Neural cell (in vitro differentiated cells): ENCODE measurements around the gene GALK2. TPM values are rescaled to one million over a fixed set of nuclear protein-coding genes. Genes with fewer than 3 reads are reported as not detected.

Source experiments
- H2AFZ ChIP-seq: fragments of 200-600, 300-800 bp; sonication (generic), shearing (Covaris generic); 2 replicates; pipeline ENCODE4 v1.6.0; 2014; ENCODE audit warnings: low read depth, mild to moderate bottlenecking, antibody characterized with exemption, low read length, moderate library complexity
- H3F3A ChIP-seq: fragments of 200-600 bp; shearing (Covaris generic); 2 replicates; pipeline ENCODE4 v1.6.1; 2016; ENCODE audit warnings: mild to moderate bottlenecking, moderate library complexity, mixed read lengths, antibody characterized with exemption, low read length; ENCODE audit not compliant: insufficient read depth, poor library complexity, severe bottlenecking
- H3K27ac ChIP-seq: fragments of 200-600, 300-800 bp; sonication (generic), shearing (Covaris generic); 2 replicates; pipeline ENCODE4 v1.5.1; 2014; ENCODE audit warnings: mild to moderate bottlenecking, low read length, moderate library complexity
- H3K27me3 ChIP-seq: fragments of 300-800, 200-600 bp; sonication (generic), shearing (Covaris generic); 2 replicates; pipeline ENCODE4 v1.6.0; 2014; ENCODE audit warnings: mild to moderate bottlenecking, low read depth, low read length, moderate library complexity; ENCODE audit not compliant: insufficient read depth
- H3K36me3 ChIP-seq: fragments of 300-800, 200-600 bp; sonication (generic), shearing (Covaris generic); 2 replicates; pipeline ENCODE4 v1.5.1; 2014; ENCODE audit warnings: mild to moderate bottlenecking, antibody characterized with exemption, low read length, moderate library complexity; ENCODE audit not compliant: insufficient read depth
- H3K4me2 ChIP-seq: fragments of 300-800, 200-600 bp; sonication (generic), shearing (Covaris generic); 2 replicates; pipeline ENCODE4 v1.6.0; 2014; ENCODE audit warnings: mild to moderate bottlenecking, low read length
- H3K4me3 ChIP-seq: fragments of 300-800, 200-600 bp; sonication (generic), shearing (Covaris generic); 2 replicates; pipeline ENCODE4 v1.5.1; 2014; ENCODE audit warnings: mild to moderate bottlenecking, low read length, moderate library complexity
- H3K79me2 ChIP-seq: fragments of 200-600 bp; shearing (Covaris generic); replicated peaks from 2 replicates; pipeline ENCODE4 v1.6.0; 2014; ENCODE audit warnings: mild to moderate bottlenecking, low read length, moderate library complexity; ENCODE audit not compliant: insufficient read depth
- H3K9ac ChIP-seq: fragments of 300-800, 200-600 bp; sonication (generic), shearing (Covaris generic); 2 replicates; pipeline ENCODE4 v1.6.1; 2016; ENCODE audit warnings: mild to moderate bottlenecking, low read length, mixed read lengths
- H3K9me2 ChIP-seq: fragments of 200-600 bp; shearing (Covaris generic); 2 replicates; pipeline ENCODE4 v1.6.1; 2016; ENCODE audit warnings: mild to moderate bottlenecking, low read length, mixed read lengths; ENCODE audit not compliant: insufficient read depth
- H3K9me3 ChIP-seq: fragments of 200-600, 300-800 bp; sonication (generic), shearing (Covaris generic); 2 replicates; pipeline ENCODE4 v1.6.1; 2016; ENCODE audit warnings: mild to moderate bottlenecking, mixed run types, low read length, moderate library complexity, mixed read lengths
- H4K20me1 ChIP-seq: fragments of 200-600 bp; shearing (Covaris generic); 2 replicates; pipeline ENCODE4 v1.6.1; 2016; ENCODE audit warnings: mild to moderate bottlenecking, mixed run types; ENCODE audit not compliant: insufficient read depth
- CTCF ChIP-seq: fragments of 450-650 bp; IDR thresholded peaks from 2 replicates; pipeline ENCODE4 v1.5.1; 2014; ENCODE audit warnings: antibody characterized with exemption, mild to moderate bottlenecking, moderate library complexity; ENCODE audit not compliant: poor library complexity, severe bottlenecking
- EP300 ChIP-seq: fragments of 450-650 bp; conservative IDR thresholded peaks from 2 replicates; pipeline ENCODE4 v1.6.1; 2014; ENCODE audit warnings: antibody characterized with exemption, mild to moderate bottlenecking, moderate library complexity; ENCODE audit not compliant: poor library complexity, severe bottlenecking
- EZH2 ChIP-seq: fragments of 200-600, 300-800 bp; shearing (Covaris generic), sonication (generic); IDR thresholded peaks from 2 replicates; pipeline ENCODE4 v1.6.1; 2014; ENCODE audit warnings: antibody characterized with exemption, low read length, borderline replicate concordance, mild to moderate bottlenecking; ENCODE audit not compliant: insufficient read depth, poor library complexity, severe bottlenecking
- MXI1 ChIP-seq: fragments of 450-650 bp; conservative IDR thresholded peaks from 2 replicates; pipeline ENCODE4 v1.6.1; 2014; ENCODE audit warnings: antibody characterized with exemption, mild to moderate bottlenecking; ENCODE audit not compliant: poor library complexity, severe bottlenecking
- POLR2AphosphoS5 ChIP-seq: IDR thresholded peaks from 2 replicates; pipeline ENCODE4 v1.6.1; 2012
- RAD21 ChIP-seq: fragments of 450-650 bp; conservative IDR thresholded peaks from 2 replicates; pipeline ENCODE4 v1.6.1; 2014; ENCODE audit warnings: antibody characterized with exemption, mild to moderate bottlenecking, moderate library complexity
- REST ChIP-seq: IDR thresholded peaks from 2 replicates; pipeline ENCODE4 v1.6.1; 2012; ENCODE audit warnings: borderline replicate concordance
- SMC3 ChIP-seq: fragments of 450-650 bp; conservative IDR thresholded peaks from 2 replicates; pipeline ENCODE4 v1.6.1; 2014; ENCODE audit warnings: antibody characterized with exemption, mild to moderate bottlenecking, moderate library complexity; ENCODE audit not compliant: poor library complexity
- TAF1 ChIP-seq: IDR thresholded peaks from 2 replicates; pipeline ENCODE4 v1.6.1; 2012; ENCODE audit warnings: low read depth
- polyA plus RNA-seq: library from polyadenylated mRNA; depleted of rRNA; stranded (reverse); fragments of >200 nt; gene quantifications from 2 replicates; pipeline ENCODE4 v1.2.3, GENCODE V29; 2014

The GALK2 gene
- polyA plus RNA-seq, 1 donor from 2014 or later = 26.3 TPM

DNA sequence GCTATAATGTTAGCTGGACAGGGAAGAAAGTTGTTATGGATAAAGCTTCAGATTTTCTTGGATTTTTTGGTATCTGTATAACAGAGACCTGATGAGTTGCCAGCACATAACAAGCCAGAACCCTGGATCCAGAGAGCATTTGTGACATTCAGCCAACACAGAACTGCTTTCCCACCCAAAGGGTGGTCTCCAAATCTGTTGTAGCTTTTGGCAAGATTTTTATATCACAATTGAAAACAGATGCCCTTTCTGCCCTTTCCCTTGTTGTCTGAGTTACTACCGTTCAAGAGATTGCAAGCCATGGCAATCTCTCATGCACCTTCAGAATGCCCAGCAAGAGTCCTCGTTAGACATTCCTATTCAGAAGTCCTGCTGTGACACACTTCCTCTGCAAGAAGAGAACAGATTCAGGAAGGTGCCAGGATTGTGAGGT is 145.4 kb downstream of the GALK2 start:
- Histone ChIP-seq H3K4me2 (no peak overlapping the region), H3K79me2 (no peaks in the 10 kb centered on the region), H3F3A (no peaks in the 10 kb centered on the region), H3K27ac (no peak overlapping the region), H3K9me3 (no peaks in the 10 kb centered on the region), H3K9ac (no peak overlapping the region), H3K9me2 (no peaks in the 10 kb centered on the region), H2AFZ (no peak overlapping the region), H4K20me1 (no peaks in the 10 kb centered on the region), H3K27me3 (no peaks in the 10 kb centered on the region), H3K36me3 (no peaks in the 10 kb centered on the region), H3K4me3 (no peak overlapping the region)
- TF ChIP-seq POLR2AphosphoS5 (no peak), REST (no peak), EZH2 (no peak), EP300 (no peak), MXI1 (no peak), SMC3 (no peak), TAF1 (no peak), CTCF (no peak)

GRCh38 chr15:49320351-49320750 is 150.3 kb downstream of the GALK2 start:
- H4K20me1 ChIP-seq = no peaks in the 10 kb centered on the region
- no peaks in the 10 kb centered on the region for H3K36me3 ChIP-seq
- no peaks in the 10 kb centered on the region for H3K9me2 ChIP-seq
- no peak overlapping the region for H3K9ac ChIP-seq
- H2AFZ ChIP-seq = no peak overlapping the region
- H3K27me3 ChIP-seq = no peaks in the 10 kb centered on the region
- no peaks in the 10 kb centered on the region for H3K79me2 ChIP-seq
- no peak for TF ChIP-seq POLR2AphosphoS5
- no peak for TF ChIP-seq REST
- no peak for TF ChIP-seq MXI1
- no peak for TF ChIP-seq CTCF
- TF ChIP-seq EZH2 = no peak
- no peak for TF ChIP-seq SMC3
- no peak for TF ChIP-seq RAD21
- no peak for TF ChIP-seq TAF1
- TF ChIP-seq EP300 = no peak
- H3K4me2 ChIP-seq = no peak overlapping the region
- H3F3A ChIP-seq = no peaks in the 10 kb centered on the region
- H3K27ac ChIP-seq = no peak overlapping the region
- no peak overlapping the region for H3K4me3 ChIP-seq
- H3K9me3 ChIP-seq = no peaks in the 10 kb centered on the region
